Activated gamma-delta T cell treated with Interleukin-2 at 50 U/mL for 16 hours (primary cell): Measurements from ENCODE around the gene CDH26.

Experiments
- DNase-seq: peaks from one replicate; pipeline ENCODE4 v3.0.0-alpha.2; 2020

Gene CDH26

DNA sequence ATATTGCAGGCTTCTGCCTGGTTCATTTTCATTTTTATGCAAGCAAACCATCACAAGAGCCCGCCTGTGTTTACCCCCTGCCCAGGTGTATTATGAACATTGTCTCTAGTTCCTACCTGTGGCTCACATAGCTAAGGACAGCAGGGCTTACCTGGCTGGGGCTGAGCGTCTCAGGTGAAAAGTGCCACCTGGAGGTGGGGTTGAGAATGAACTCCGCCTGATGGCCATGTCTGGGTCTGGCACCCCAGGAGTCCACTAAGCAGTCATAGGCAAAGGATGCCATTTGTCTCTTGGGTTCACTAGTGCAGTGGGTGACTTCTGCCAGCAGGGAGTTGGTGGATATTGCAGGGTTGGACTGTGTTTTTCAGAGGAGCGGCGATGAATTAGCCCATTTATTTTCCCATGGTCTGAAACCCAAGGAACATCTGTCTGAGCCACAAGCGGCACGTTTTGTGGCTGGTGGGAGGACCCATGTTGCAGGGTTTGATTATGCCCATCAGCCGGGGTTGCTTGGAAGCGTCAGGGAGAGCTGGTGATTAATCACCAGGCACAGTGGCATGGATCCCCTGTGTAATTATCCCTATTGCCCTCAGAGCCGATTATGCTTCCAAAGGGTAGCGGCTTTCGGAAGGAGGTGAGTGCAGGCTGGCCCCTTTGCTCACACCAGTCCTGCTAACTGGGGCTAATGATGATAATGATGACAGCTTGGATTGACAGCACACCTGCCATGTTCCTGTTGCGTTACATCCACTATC lies 92.1 kb downstream of the CDH26 start:
- DNase-seq = no peak

DNA sequence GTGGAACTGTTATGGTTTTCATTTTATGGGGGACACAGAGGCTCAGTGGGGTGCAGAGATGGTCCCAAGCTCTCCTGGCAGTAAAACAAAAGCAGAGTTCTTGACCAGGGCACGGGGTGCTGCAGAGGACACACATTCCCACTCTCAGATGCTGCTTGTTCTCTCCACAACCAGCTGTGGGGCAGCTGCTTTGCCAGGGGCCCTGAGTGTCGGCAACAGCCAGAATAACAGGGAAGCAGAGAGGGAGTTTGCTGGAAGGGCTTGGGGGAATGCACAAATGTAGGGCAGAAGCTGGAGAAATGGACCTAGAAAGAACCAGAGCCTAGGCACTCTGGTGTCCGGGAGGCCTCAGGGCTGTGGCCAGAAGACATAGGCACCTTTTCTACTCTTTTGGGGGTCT lies 93.7 kb downstream of the CDH26 start:
- DNase-seq = no peak

DNA sequence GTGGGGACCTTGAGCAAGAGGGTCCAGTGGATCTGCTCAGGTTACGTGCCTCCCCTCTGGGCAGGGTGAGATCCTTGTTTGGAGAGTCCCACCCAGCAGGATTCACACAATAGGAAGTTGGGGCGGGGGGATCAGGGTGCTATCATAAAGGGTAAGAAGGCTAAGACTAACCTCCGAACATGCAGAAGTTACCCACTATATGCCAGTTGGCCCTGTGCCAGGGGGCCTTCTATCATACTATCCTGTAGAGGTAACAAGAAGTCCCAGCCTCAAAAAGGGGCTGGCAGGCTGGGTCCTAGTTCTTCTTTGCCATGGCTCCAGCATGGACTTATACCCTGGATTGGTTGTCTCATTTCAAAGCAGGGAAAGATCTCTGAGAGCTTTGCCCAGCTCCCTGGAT lies 94.1 kb downstream of the CDH26 start:
- DNase-seq = no peak

DNA sequence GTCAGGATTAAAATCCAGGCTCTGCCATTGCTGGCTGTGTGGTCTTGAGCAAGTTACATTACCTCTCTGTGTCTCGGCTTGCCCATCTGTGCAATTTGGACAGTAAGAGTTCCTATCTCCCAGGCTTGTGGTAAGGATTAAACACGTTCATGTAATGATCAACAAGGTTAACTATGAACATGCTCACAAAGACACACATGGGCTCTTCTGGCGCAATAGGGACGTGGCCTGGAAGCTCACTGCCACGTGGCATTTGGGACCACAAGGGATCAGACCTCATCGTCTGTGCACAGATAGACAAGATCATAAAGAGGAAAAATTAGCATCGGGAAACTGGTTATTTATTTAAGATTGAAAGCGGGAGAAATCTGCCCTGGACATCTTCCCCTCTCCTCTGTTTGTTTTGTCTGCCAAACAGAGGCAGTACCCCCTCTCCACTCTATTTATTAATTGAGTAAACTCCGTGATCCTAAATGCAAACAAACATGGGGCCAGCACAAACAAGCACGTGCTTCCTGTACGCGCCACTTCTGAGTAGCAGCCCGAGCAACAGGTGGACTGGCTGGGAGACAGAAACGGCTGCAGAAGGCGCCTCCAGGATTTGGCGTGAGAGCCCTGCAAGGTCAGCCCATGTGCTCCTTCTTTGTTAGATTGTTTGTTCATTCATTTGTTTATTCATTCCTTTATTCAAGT lies 95.0 kb downstream of the CDH26 start:
- no peak for DNase-seq

DNA sequence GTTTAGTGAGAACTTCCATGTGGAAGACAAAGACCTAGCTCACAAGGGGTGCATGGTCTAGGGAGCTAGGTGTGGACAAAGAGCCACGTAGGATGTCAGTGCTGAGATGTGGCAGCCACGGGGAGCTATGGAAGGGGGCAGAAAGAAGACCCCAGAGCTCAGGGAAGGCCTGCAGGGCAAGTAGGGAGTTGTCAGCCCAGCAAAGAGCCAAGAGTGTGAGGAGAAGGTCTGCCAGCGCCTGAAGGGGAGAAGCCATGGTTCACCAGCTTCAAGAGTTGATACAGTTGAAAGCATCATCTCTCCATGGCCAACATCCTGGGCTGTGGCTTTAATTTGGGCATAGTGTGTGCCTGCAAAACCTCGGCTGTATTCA lies 95.6 kb downstream of the CDH26 start:
- no peak for DNase-seq

DNA sequence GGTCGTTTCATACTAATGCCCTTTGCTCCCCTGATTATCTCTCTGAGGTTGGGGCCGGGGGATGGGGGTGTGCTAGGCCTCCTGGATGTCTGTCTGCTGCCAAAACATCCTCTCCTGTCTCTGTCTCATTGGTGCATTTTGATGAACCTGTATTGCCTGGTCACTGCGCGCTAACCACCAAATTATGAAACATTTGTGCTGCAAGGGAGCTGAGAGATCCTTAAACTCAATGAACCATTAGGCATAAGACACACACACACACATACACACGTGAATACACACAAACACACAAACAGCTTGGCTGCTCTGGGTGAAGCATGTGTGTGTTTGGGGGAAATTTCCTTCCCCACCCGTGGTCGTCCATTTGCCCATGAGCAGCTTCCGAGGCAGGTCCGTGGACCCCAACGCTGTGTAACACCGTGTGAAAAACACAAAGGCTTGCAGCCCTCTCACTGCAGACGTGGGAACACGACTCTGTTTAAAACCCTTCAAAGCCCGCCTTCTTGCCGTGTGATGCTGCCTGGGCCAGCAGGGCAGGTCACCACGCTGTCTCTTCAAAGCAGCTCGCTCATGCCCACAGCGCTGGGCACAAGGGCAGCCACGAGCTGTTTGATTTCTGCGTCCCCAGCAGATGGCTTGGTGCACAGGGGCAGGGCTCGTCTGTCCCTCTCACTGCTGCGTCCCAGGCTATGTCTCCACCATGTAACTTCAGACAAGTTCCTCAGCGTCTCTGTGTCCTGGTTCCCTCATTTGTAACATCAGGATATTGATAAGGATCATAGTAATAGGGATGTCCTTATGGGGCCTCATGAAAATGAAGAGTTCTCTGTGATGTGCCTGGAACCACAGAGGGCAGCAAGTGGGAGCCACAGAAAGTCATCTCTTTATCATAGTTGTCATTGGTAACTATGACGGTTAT lies 96.8 kb downstream of the CDH26 start:
- DNase-seq = no peak

DNA sequence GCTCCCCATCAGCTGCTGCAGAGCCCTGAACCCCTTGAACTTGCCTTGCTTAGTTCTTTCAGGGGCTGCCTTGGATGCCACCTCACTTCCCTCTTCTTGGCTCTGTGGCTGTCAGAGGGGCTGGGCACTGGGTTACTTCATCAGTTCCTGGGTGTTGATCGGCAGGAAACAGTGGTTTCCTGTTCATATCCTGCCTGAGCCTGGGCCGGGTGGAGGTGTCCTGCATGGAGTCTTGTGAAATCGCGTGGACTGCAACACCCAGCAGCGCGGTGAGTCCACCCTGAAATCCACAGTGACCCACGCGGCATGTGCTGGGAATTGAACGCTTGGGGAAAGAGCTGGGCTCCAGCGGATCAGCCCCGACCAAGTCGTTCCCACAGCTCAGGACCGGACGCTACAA lies 97.5 kb downstream of the CDH26 start:
- DNase-seq = peak; percentile 52

DNA sequence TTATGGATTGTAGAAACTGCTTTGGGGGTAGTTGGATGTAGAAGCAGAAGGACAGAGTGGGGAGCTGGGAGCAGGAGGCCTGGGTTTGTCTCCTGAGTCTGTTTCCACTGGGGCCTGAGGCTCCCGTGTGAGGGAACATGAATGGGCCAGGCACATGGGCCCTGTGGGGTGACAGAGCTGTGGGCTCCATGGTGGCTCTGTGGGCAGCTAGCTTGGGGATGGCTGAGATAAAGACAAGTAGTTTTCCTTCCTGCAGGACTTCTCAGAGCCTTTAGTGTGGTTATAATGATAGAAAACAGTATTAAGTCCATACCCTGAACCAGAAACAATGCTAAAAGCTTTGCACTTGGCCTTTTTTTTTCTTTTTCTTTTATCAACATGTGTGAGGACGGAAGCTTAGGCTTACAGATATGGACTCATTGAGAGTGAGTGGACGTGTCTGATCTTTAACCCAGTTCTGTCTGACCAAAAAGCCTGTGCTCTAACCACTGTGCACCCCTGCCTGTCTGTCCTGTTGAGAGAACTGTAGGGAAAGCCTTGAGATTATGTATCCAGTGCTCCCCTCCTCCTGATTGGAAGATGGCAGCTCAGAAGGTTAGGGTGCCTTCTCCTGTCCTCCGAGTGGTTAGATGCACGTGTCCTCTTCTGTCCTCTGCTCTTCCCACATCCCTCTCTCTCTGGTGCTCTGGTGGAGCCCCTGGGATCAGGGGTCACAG lies 98.3 kb downstream of the CDH26 start:
- no peak for DNase-seq

DNA sequence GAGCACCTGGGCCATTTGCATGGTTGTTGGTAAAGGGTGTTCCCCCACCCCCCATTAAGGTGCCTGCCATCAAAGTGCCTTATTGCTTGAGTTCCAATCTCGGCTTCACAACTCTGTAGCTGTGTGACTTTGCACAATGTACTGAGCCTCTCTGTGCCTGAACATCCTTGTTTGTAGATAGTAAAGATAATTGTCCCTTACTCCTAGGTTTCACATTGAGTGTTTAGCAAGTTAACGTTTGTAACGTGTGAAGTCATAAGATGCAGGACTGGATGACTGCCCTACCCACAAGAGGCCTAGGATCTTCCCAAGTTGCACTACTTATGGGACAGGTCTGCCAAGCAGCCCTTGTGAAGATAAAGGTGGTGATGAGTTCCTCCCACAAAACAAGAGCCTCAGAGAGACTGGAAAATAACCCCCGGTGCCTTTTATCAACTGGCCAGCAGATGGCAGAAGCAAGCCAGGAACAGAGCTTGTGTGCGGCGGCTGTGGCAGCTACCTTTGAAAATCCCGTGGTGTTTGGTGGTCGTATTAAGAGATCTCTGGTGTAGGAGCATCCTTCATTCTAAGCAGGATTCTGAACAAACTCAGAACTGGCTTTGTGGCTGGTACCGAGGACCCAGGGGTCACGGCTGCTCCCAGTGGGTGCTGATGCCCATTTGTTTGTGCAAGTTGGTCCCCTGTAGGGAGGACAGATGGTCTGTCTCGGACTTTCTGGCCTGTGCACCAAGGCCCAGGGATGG lies 99.1 kb downstream of the CDH26 start:
- DNase-seq = peak; percentile 67

DNA sequence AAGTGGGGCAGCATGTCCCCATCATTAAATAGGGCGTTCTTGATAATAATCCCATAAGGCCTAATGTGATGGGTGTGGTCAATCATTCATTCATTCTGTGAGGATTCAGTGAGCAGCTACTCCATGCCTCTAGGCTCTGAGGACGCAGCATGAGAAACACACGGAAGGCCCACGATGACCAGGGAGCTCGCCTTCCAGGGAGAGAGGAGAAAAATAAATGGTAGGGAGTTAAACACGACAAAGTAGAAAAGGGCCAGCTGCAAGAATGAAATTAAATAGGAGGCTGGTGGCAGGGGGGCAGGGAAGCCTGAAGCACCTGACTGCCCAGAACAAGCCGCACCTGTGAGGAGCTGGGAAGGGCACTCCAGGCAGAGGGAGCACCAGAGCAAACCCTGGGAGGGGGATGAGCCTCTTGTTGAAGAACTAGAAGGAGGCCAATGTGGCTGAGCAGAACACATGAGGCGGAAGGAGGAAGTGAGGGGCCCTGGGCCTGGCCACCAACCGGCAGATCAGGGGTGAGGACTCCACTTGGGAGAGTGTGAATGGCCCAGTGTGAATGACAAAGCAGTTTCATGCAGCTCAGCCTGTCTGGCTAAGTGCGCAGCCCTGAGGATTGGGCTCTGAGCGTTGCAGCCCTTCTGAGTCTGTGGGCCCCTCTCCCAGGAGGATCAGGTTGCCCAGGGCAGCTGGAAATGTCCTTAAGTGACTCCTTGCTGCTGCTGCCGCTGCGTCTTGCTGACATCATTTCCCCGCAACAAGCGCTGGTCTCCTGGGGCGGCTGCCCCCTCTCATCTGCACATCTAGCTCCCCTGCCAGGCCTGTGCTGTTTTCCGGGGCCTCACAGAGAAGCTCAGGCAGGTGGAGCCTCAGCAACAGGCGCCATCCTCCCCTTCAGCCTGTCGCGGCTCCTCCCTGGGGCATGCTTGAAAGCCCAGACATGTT lies 99.9 kb downstream of the CDH26 start:
- peak; percentile 47 for DNase-seq

DNA sequence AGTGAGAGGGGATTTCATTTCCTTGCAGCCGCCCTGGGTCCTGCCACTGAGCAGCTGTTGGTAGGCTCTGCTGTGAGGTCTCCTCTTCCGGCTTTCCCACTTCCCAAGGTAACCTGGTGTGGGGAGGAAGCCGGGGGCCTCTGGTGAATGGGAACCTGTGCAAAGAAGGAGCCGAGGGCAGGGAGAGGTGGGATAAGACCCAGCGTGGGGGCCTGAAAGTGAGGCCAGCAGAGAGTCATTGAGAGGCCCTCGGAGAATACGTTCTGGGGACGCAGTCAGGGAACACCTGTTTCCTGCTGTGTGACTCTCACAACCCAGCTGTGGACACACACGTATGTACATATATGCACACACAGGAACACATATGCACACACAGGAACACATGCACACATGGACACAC lies 100.7 kb downstream of the CDH26 start:
- no peak for DNase-seq

DNA sequence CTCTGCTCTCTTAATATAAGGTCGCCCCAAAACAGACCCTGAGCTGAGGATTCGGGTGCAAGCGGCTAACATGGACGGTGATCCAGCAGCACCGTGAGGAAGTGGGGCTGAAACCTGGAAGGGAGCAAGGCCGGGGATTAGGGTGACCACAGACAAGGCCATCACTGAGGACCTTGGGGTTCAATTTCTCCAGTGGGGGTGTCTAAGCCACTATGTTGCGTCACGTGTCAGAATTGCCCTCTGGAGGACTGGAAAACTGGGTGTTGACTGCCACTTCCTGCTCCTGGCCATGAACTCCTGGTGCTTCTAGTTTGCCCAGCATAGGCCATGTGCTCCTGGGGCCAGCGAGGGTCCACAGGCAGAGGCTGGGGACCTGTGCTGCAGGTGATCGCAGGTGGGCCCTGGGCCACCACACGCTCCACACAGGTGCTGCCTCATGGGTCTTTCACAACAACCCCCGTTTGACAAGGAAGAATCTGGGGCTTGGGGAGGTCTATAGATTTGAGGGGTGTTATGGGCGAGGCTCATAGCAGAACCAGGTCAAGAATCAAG lies 101.9 kb downstream of the CDH26 start:
- no peak for DNase-seq

DNA sequence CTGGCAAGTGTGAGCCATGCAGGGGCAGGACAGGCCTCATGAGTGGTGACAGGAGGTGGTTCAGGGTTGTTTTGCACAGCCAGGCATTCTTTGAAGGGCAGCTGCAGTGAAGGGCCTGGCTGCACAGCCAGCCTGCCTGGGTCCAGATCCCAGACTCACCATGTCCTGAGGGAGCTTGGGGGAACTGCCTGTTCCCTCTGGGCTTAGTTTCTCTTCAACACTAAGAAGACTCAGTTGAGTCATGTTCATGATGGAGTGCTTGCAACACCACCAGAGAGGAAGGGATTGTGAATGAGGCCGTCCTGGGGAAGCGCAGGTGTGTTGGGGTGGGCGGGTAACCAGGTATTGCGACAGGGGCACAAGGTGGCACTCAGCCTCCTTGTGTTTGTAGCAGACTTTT lies 102.4 kb downstream of the CDH26 start:
- no peak for DNase-seq

DNA sequence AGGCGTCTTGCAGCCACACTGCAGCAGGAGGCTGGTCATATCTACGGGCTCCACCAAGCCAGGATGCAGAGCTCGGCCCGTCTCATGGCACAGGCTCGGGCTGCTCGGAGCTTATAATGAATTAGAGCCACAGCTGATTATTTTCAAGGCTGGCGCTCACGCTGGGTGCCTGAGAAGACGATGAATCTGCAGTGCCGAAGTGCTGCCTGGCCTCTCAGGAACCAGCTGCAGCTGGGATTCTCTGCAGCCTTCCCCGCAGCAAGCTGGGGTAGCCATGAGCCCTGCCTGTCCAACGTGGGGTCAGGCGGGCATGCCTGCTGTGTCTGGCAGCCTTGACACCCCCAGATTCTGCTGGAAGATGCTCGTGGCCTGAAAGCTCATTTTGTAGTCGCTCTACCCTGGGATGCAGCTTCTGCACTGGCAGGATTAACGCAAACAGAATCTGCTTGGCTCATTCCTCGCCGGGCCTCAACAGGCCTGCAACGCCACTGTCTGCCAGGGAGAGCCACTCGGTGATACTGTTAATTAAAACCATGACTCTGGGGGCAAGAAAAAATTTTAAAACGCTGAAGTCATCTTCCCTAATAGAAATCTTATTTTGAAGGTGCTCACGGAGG lies 104.3 kb downstream of the CDH26 start:
- no peak for DNase-seq

DNA sequence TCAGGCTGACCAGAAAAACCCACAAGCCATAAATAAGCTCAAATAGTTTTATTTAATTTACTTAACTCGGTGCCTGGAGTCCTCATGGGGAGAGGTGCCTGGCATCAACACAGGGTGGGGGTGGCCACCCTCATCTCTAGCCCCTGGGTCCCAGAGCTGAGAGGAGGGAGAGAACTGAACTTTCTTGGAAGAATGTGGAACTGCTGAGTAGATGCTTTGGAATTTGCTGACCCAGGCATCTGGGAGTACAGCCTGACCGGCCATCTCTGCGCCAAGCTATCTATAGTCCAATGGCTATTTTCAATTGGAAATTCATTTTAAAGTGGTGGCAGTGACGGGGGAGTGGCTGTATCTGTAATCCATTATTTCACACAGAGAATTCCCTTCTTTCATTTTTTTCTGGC lies 104.8 kb downstream of the CDH26 start:
- no peak for DNase-seq

DNA sequence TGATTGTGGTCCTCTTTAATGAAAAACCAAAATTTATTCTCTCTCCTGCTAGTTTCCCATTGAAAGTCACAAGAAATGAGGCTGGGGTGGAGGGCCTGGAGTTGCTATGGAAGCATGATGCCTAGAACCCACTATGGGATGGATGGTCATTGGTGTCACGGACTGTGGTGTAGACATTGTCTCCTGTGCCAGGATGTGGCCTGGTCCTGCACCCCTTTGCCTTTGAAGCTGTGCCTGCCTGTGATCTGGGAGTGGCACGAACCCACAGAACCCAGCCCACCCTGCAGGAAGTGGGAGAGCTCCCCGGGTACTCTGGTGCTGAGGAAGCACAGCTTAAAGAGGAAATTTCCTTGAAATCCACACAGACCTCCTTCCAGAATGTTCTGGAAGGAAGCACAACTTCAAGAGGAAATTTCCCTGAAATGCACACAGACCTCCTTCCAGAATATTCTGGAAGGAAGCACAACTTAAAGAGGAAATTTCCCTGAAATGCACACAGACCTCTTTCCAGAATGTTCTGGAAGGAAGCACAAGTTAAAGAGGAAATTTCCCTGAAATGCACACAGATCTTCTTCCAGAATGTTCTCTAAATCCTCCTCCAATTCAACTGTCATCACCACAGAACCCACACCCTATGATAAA lies 105.6 kb downstream of the CDH26 start:
- DNase-seq = no peak
